Neural cell (in vitro differentiated cells): ENCODE results near the gene PFKL.

ENCODE experiments used
- CTCF ChIP-seq: fragments of 450-650 bp; IDR thresholded peaks from 2 replicates; pipeline ENCODE4 v1.5.1; 2014; ENCODE audit warnings: antibody characterized with exemption, mild to moderate bottlenecking, moderate library complexity; ENCODE audit not compliant: poor library complexity, severe bottlenecking
- EP300 ChIP-seq: fragments of 450-650 bp; conservative IDR thresholded peaks from 2 replicates; pipeline ENCODE4 v1.6.1; 2014; ENCODE audit warnings: antibody characterized with exemption, mild to moderate bottlenecking, moderate library complexity; ENCODE audit not compliant: poor library complexity, severe bottlenecking
- EZH2 ChIP-seq: fragments of 200-600, 300-800 bp; shearing (Covaris generic), sonication (generic); IDR thresholded peaks from 2 replicates; pipeline ENCODE4 v1.6.1; 2014; ENCODE audit warnings: antibody characterized with exemption, low read length, borderline replicate concordance, mild to moderate bottlenecking; ENCODE audit not compliant: insufficient read depth, poor library complexity, severe bottlenecking
- POLR2AphosphoS5 ChIP-seq: IDR thresholded peaks from 2 replicates; pipeline ENCODE4 v1.6.1; 2012
- REST ChIP-seq: IDR thresholded peaks from 2 replicates; pipeline ENCODE4 v1.6.1; 2012; ENCODE audit warnings: borderline replicate concordance
- SMC3 ChIP-seq: fragments of 450-650 bp; conservative IDR thresholded peaks from 2 replicates; pipeline ENCODE4 v1.6.1; 2014; ENCODE audit warnings: antibody characterized with exemption, mild to moderate bottlenecking, moderate library complexity; ENCODE audit not compliant: poor library complexity
- TAF1 ChIP-seq: IDR thresholded peaks from 2 replicates; pipeline ENCODE4 v1.6.1; 2012; ENCODE audit warnings: low read depth

GRCh38 chr21:44320847-44321246 lies 21.0 kb downstream of the PFKL start:
- TF ChIP-seq POLR2AphosphoS5, result no peak
- no peak for TF ChIP-seq CTCF
- TF ChIP-seq TAF1, result no peak
- no peak for TF ChIP-seq EZH2
- TF ChIP-seq SMC3, result no peak
- no peak for TF ChIP-seq EP300
- no peak for TF ChIP-seq REST
